ENCODE data around the gene CCDC136.
A peak's percentile ranks its signal among the peaks of the same experiment; 100 is the strongest.

The CCDC136 gene

GRCh38 chr7:128846781-128847444, 55.1 kb downstream of the CCDC136 start:
- DNase-seq = no peak

- no peak for DNase-seq
Measured at GRCh38 chr7:128847721-128848211, 56.0 kb downstream of the CCDC136 start.

- DNase-seq = no peak
Measured at GRCh38 chr7:128848289-128849155, 56.8 kb downstream of the CCDC136 start.

GRCh38 chr7:128849156-128849515, 57.4 kb downstream of the CCDC136 start:
- no peak for DNase-seq

- no peak for DNase-seq
Measured at GRCh38 chr7:128849804-128850490, 58.2 kb downstream of the CCDC136 start.

GRCh38 chr7:128852537-128853254, 60.9 kb downstream of the CCDC136 start:
- no peak for DNase-seq

GRCh38 chr7:128853799-128854198, 62.0 kb downstream of the CCDC136 start:
- DNase-seq = no peak

GRCh38 chr7:128854396-128854795, 62.6 kb downstream of the CCDC136 start:
- DNase-seq = no peak

- DNase-seq = no peak
Measured at GRCh38 chr7:128855559-128855958, 63.8 kb downstream of the CCDC136 start.

- DNase-seq = no peak
Measured at GRCh38 chr7:128856001-128856718, 64.4 kb downstream of the CCDC136 start.

- DNase-seq = no peak
Measured at GRCh38 chr7:128858380-128859231, 66.8 kb downstream of the CCDC136 start.

GRCh38 chr7:128859232-128860157, 67.7 kb downstream of the CCDC136 start:
- DNase-seq = no peak

- no peak for DNase-seq
Measured at GRCh38 chr7:128860158-128861073, 68.6 kb downstream of the CCDC136 start.

- DNase-seq = no peak
Measured at GRCh38 chr7:128861957-128862570, 70.3 kb downstream of the CCDC136 start.

- DNase-seq = peak; percentile 100
Measured at GRCh38 chr7:128862571-128863432, 71.0 kb downstream of the CCDC136 start, which contains the start of gene ATP6V1F. ATP6V1F (plus strand) TSS chr7:128862856; CDS start chr7:128862905, 49 bp downstream.

GRCh38 chr7:128863433-128863989, 71.7 kb downstream of the CCDC136 start:
- peak; percentile 58 for DNase-seq

- no peak for DNase-seq
Measured at GRCh38 chr7:128865303-128865702, 73.5 kb downstream of the CCDC136 start.
